OCI-LY7 (cell line): ENCODE results near the gene RHBDD1. TPM values are rescaled to one million over a fixed set of nuclear protein-coding genes. Genes with fewer than 3 reads are reported as not detected.

Source experiments
- BruUV-seq: library from RNA; stranded (reverse); fragments of 400-500 nt; replicated peaks from 2 replicates; lab custom pipeline; 2021; lab: Mats Ljungman, UMichigan
- CTCF ChIA-PET: fragments of 300-600 bp; sonication (Branson Sonifier 250); formaldehyde crosslinking; loops from one replicate; lab custom pipeline; 2022; ENCODE audit warnings: antibody characterized with exemption; ENCODE audit not compliant: unreplicated experiment; lab: Charles Lee
- POLR2A ChIA-PET: fragments of 300-600 bp; sonication (Branson Sonifier 250); formaldehyde crosslinking; loops from one replicate; lab custom pipeline; 2022; ENCODE audit warnings: antibody characterized with exemption; lab: Charles Lee
- DNase-seq: peaks from one replicate; pipeline ENCODE4 v3.0.0-alpha.2; 2015; ENCODE audit warnings: low spot score
- H2AFZ ChIP-seq: fragments of 200-600 bp; sonication (generic), shearing (Covaris generic); 2 replicates; pipeline ENCODE4 v1.6.1; 2014; ENCODE audit warnings: mild to moderate bottlenecking, antibody characterized with exemption, low read length, moderate library complexity
- H3K27ac ChIP-seq: fragments of 200-600 bp; sonication (generic); 2 replicates; pipeline ENCODE4 v1.5.1; 2014; ENCODE audit warnings: mixed run types, low read depth, mild to moderate bottlenecking, moderate library complexity, low read length, inconsistent platforms; ENCODE audit not compliant: poor library complexity, severe bottlenecking
- H3K36me3 ChIP-seq: fragments of 200-600 bp; sonication (generic); 2 replicates; pipeline ENCODE4 v1.6.1; 2014; ENCODE audit warnings: mild to moderate bottlenecking, antibody characterized with exemption, low read length, moderate library complexity, mixed read lengths; ENCODE audit not compliant: insufficient read depth
- H3K4me1 ChIP-seq: fragments of 200-600 bp; sonication (generic); 2 replicates; pipeline ENCODE4 v1.5.1; 2014; ENCODE audit warnings: mild to moderate bottlenecking, low read length; ENCODE audit not compliant: insufficient read depth, poor library complexity, severe bottlenecking
- H3K4me2 ChIP-seq: fragments of 200-600 bp; sonication (generic); 2 replicates; pipeline ENCODE4 v1.6.1; 2014; ENCODE audit warnings: mild to moderate bottlenecking, low read length
- H3K4me3 ChIP-seq: fragments of 200-600 bp; sonication (generic); 2 replicates; pipeline ENCODE4 v1.5.1; 2014; ENCODE audit warnings: mild to moderate bottlenecking, low read depth, low read length; ENCODE audit not compliant: poor library complexity, severe bottlenecking
- H3K79me2 ChIP-seq: fragments of 200-600 bp; sonication (generic); 2 replicates; pipeline ENCODE4 v1.6.1; 2016; ENCODE audit warnings: low read depth, mild to moderate bottlenecking, low read length, moderate library complexity, mixed read lengths; ENCODE audit not compliant: insufficient read depth
- H3K9me2 ChIP-seq: fragments of 200-600 bp; sonication (generic); 2 replicates; pipeline ENCODE4 v1.6.1; 2016; ENCODE audit warnings: mild to moderate bottlenecking, low read length, mixed read lengths; ENCODE audit not compliant: insufficient read depth
- H3K9me3 ChIP-seq: fragments of 200-600 bp; sonication (generic); 2 replicates; pipeline ENCODE4 v1.6.1; 2014; ENCODE audit warnings: mild to moderate bottlenecking, mixed run types, low read length, mixed read lengths
- H4K20me1 ChIP-seq: fragments of 200-600 bp; sonication (generic); 2 replicates; pipeline ENCODE4 v1.6.1; 2014; ENCODE audit warnings: mild to moderate bottlenecking, antibody characterized with exemption, low read length, moderate library complexity, mixed read lengths; ENCODE audit not compliant: insufficient read depth
- CTCF ChIP-seq: fragments of 200-600 bp; sonication (generic); conservative IDR thresholded peaks from 2 replicates; pipeline ENCODE4 v1.5.1; 2014; ENCODE audit warnings: mild to moderate bottlenecking, antibody characterized with exemption, low read length, moderate library complexity, mixed read lengths
- EZH2phosphoT487 ChIP-seq: fragments of 200-600 bp; sonication (generic); IDR thresholded peaks from 2 replicates; pipeline ENCODE4 v1.6.1; 2018; ENCODE audit warnings: low read depth, borderline replicate concordance, mild to moderate bottlenecking, mixed run types, antibody characterized with exemption, low read length, moderate library complexity, mixed read lengths
- intact Hi-C: fragments of 100-400 bp; cut with micrococcal nuclease; formaldehyde crosslinking; loops from one replicate; pipeline ENCODE4 v1.10.0; 2022; ENCODE audit not compliant: unreplicated experiment
- total RNA-seq, 2 experiments: library from RNA; depleted of rRNA in 1 of 2; stranded (reverse); fragments of >200 nt in 1 of 2; shearing (Covaris generic) in 1 of 2; gene quantifications; 2 replicates each; pipeline ENCODE4 v1.2.3, GENCODE V29; 2014 to 2022

The RHBDD1 gene
- total RNA-seq, 2 experiments from 2014 or later, result 40.8 to 80.3 TPM

GRCh38 chr2:226895579-226895978 lies 59.7 kb downstream of the RHBDD1 start:
- POLR2A ChIA-PET, result interaction anchor here (0.9 to 1.9 kb wide), 5 partner anchors 9 to 39 kb away, joined by 3 to 5 read pairs (median 3); no protein-coding TSS in a partner anchor
- no peak overlapping the region for H3K27ac ChIP-seq
- no peak for DNase-seq
- no peak overlapping the region for H3K4me3 ChIP-seq
- intact Hi-C loops, result no loop called here
- H2AFZ ChIP-seq, result no peak overlapping the region
- H3K4me1 ChIP-seq, result peaks cover 30% of the 10 kb centered on the region
- CTCF ChIA-PET, result no interaction called here
- H3K79me2 ChIP-seq, result no peaks in the 10 kb centered on the region
- BruUV-seq, result no TSS peak
- H3K36me3 ChIP-seq, result peaks cover 29% of the 10 kb centered on the region
- no peaks in the 10 kb centered on the region for H3K9me3 ChIP-seq
- no peaks in the 10 kb centered on the region for H4K20me1 ChIP-seq
- H3K9me2 ChIP-seq, result no peaks in the 10 kb centered on the region
- H3K4me2 ChIP-seq, result no peak overlapping the region
- TF ChIP-seq EZH2phosphoT487 (no peak), CTCF (no peak)

- TF ChIP-seq CTCF, result no peak
- TF ChIP-seq EZH2phosphoT487, result no peak
- Histone ChIP-seq H2AFZ (no peak overlapping the region), H3K36me3 (peaks cover 17% of the 10 kb centered on the region), H4K20me1 (no peaks in the 10 kb centered on the region), H3K79me2 (peaks cover 7% of the 10 kb centered on the region; the same call in 1 of the 2 replicates), H3K4me3 (no peak overlapping the region), H3K9me3 (no peaks in the 10 kb centered on the region), H3K4me2 (no peak overlapping the region), H3K4me1 (peaks cover 45% of the 10 kb centered on the region), H3K9me2 (no peaks in the 10 kb centered on the region), H3K27ac (no peak overlapping the region)
- no TSS peak for BruUV-seq
- no peak for DNase-seq
- POLR2A ChIA-PET, result interaction anchor here (0.5 to 1.6 kb wide), 8 partner anchors 8 to 111 kb away, joined by 3 to 4 read pairs (median 3); no protein-coding TSS in a partner anchor
- CTCF ChIA-PET, result interaction anchor here (2.6 kb wide), 1 partner anchor 58 kb away, joined by 6 read pairs; no protein-coding TSS in a partner anchor
- intact Hi-C loops, result no loop called here
Observed at GRCh38 chr2:226898121-226898520, 62.3 kb downstream of the RHBDD1 start.

GRCh38 chr2:226898897-226899296 lies 63.0 kb downstream of the RHBDD1 start:
- Histone ChIP-seq H3K9me3 (no peaks in the 10 kb centered on the region), H4K20me1 (no peaks in the 10 kb centered on the region), H3K36me3 (peaks cover 13% of the 10 kb centered on the region), H3K4me1 (peaks cover 53% of the 10 kb centered on the region), H2AFZ (0 out of 2 replicates have a peak overlapping the region, but pooled peaks have one; percentile 39), H3K4me2 (peak overlapping the region; percentile 29), H3K4me3 (no peak overlapping the region), H3K27ac (no peak overlapping the region), H3K9me2 (no peaks in the 10 kb centered on the region), H3K79me2 (peaks cover 8% of the 10 kb centered on the region; the same call in 1 of the 2 replicates)
- no peak for TF ChIP-seq CTCF
- TF ChIP-seq EZH2phosphoT487, result no peak
- POLR2A ChIA-PET, result interaction anchor here (0.7 to 1.6 kb wide), 8 partner anchors 9 to 55 kb away, joined by 3 to 4 read pairs (median 4); no protein-coding TSS in a partner anchor
- intact Hi-C loops, result no loop called here
- BruUV-seq, result no TSS peak
- CTCF ChIA-PET, result interaction anchor here (2.6 kb wide), 1 partner anchor 59 kb away, joined by 6 read pairs; no protein-coding TSS in a partner anchor
- no peak for DNase-seq
